PFSK-1 (cell line): ENCODE results near the gene TFEB.

Experiments used
- POLR2AphosphoS5 ChIP-seq: IDR thresholded peaks from 2 replicates; pipeline ENCODE4 v1.6.1; 2012; ENCODE audit warnings: low read depth, mild to moderate bottlenecking, control low read depth, low read length, moderate library complexity
- REST ChIP-seq, 2 experiments: IDR thresholded peaks; 2 replicates each; pipeline versions ENCODE4 v1.6.1 to v1.8.0; 2011 to 2012; ENCODE audit warnings: low read depth in 2 of 2, low read length in 2 of 2, control low read depth in 1 of 2, inconsistent platforms in 1 of 2, mild to moderate bottlenecking in 1 of 2, moderate library complexity in 1 of 2; ENCODE audit not compliant: insufficient read depth in 1 of 2
- SIN3A ChIP-seq: IDR thresholded peaks from 2 replicates; pipeline ENCODE4 v1.6.1; 2012; ENCODE audit warnings: mild to moderate bottlenecking, low read length, moderate library complexity, borderline replicate concordance; ENCODE audit not compliant: insufficient read depth
- TAF1 ChIP-seq: IDR thresholded peaks from 2 replicates; pipeline ENCODE4 v1.6.1; 2012; ENCODE audit warnings: low read length, control low read depth, borderline replicate concordance; ENCODE audit not compliant: insufficient read depth

GRCh38 chr6:41719436-41720261 lies 15.8 kb downstream of the TFEB start:
- TF ChIP-seq POLR2AphosphoS5 = no peak
- TF ChIP-seq SIN3A = no peak
- TF ChIP-seq TAF1 = no peak
- TF ChIP-seq REST (IDR thresholded peaks at IDR 0.05; ENCODE audit: insufficient read depth in 1 of 2, low read depth in 2 of 2, low read length in 2 of 2) = no peak
